PC-3 (cell line): Measurements from ENCODE around the gene ZHX3. TPM values are rescaled to one million over a fixed set of nuclear protein-coding genes. Genes with fewer than 3 reads are reported as not detected.

Source experiments
- ATAC-seq: fragments of 200-7000 bp; cut with Tn5 transposase; 2 replicates; pipeline ENCODE4 v1.9.1; 2020; ENCODE audit warnings: mild to moderate bottlenecking, moderate library complexity
- BruUV-seq: library from RNA; stranded (reverse); fragments of 400-500 nt; replicated peaks from 2 replicates; lab custom pipeline; 2021; lab: Mats Ljungman, UMichigan
- CTCF ChIA-PET: fragments of 300-600 bp; sonication (Branson Sonifier 250); formaldehyde crosslinking; loops from one replicate; lab custom pipeline; 2022; ENCODE audit warnings: antibody characterized with exemption; lab: Charles Lee
- POLR2A ChIA-PET: fragments of 300-600 bp; sonication (Branson Sonifier 250); formaldehyde crosslinking; loops from one replicate; lab custom pipeline; 2022; ENCODE audit warnings: antibody characterized with exemption; ENCODE audit not compliant: unreplicated experiment; lab: Charles Lee
- DNase-seq: peaks from one replicate; pipeline ENCODE4 v3.0.0-alpha.2; 2015
- H2AFZ ChIP-seq: fragments of 300-600 bp; sonication (generic); 2 replicates; pipeline ENCODE4 v1.6.0; 2016; ENCODE audit warnings: antibody characterized with exemption, low read length
- H3F3A ChIP-seq: fragments of 300-600 bp; sonication (generic); one replicate; pipeline ENCODE4 v1.6.0; 2017; ENCODE audit warnings: antibody characterized with exemption, low read length, control low read depth, mild to moderate bottlenecking; ENCODE audit not compliant: unreplicated experiment
- H3K27ac ChIP-seq: fragments of 300-600 bp; sonication (generic); 2 replicates; pipeline ENCODE4 v1.5.1; 2016; ENCODE audit warnings: mild to moderate bottlenecking, low read length
- H3K27me3 ChIP-seq: fragments of 300-600 bp; sonication (generic); 2 replicates; pipeline ENCODE4 v1.6.1; 2016; ENCODE audit warnings: low read length, mixed read lengths
- H3K36me3 ChIP-seq: fragments of 300-600 bp; sonication (generic); 2 replicates; pipeline ENCODE4 v1.6.1; 2016; ENCODE audit warnings: low read depth, mixed run types, low read length, mixed read lengths
- H3K4me1 ChIP-seq: fragments of 300-600 bp; sonication (generic); 2 replicates; pipeline ENCODE4 v1.5.1; 2016; ENCODE audit warnings: low read length; ENCODE audit not compliant: insufficient read depth
- H3K4me2 ChIP-seq: fragments of 300-600 bp; sonication (generic); 2 replicates; pipeline ENCODE4 v1.6.0; 2016; ENCODE audit warnings: low read length
- H3K4me3 ChIP-seq: fragments of 300-600 bp; sonication (generic); 2 replicates; pipeline ENCODE4 v1.5.1; 2016; ENCODE audit warnings: mild to moderate bottlenecking, low read length, mixed read lengths
- H3K79me2 ChIP-seq: fragments of 300-600 bp; sonication (generic); 2 replicates; pipeline ENCODE4 v1.6.1; 2017; ENCODE audit warnings: low read length, mixed read lengths
- H3K9ac ChIP-seq: fragments of 300-600 bp; sonication (generic); 2 replicates; pipeline ENCODE4 v1.6.0; 2016; ENCODE audit warnings: mild to moderate bottlenecking, low read length
- H3K9me2 ChIP-seq: fragments of 300-600 bp; sonication (generic); replicated peaks from 2 replicates; pipeline ENCODE4 v1.6.1; 2016; ENCODE audit warnings: mixed run types, low read length, mixed read lengths
- H3K9me3 ChIP-seq: fragments of 300-600 bp; sonication (generic); 2 replicates; pipeline ENCODE4 v1.6.1; 2016; ENCODE audit warnings: low read length, mixed read lengths
- H4K20me1 ChIP-seq: fragments of 300-600 bp; sonication (generic); 2 replicates; pipeline ENCODE4 v1.6.1; 2016; ENCODE audit warnings: low read length, mixed read lengths
- EZH2 ChIP-seq: fragments of 300-600 bp; sonication (generic); IDR thresholded peaks from one replicate; pipeline ENCODE4 v1.6.1; 2017; ENCODE audit warnings: antibody characterized with exemption, mild to moderate bottlenecking, low read length; ENCODE audit not compliant: unreplicated experiment
- EZH2phosphoT487 ChIP-seq: fragments of 300-600 bp; sonication (generic); IDR thresholded peaks from 2 replicates; pipeline ENCODE4 v1.6.1; 2018; ENCODE audit warnings: mild to moderate bottlenecking, antibody characterized with exemption, low read length, borderline replicate concordance
- intact Hi-C: fragments of 100-400 bp; cut with micrococcal nuclease; formaldehyde crosslinking; loops from 2 replicates; pipeline ENCODE4 v1.9.0; 2023
- total RNA-seq: library from RNA; depleted of rRNA; stranded (reverse); fragments of >200 nt; gene quantifications from 2 replicates; pipeline ENCODE4 v1.2.3, GENCODE V29; 2014
- TF ChIP-seq, protein P1 (sequence below): fragments of 300-600 bp; sonication (generic); conservative IDR thresholded peaks from 2 replicates; pipeline ENCODE4 v1.5.1; 2017; ENCODE audit warnings: antibody characterized with exemption, low read depth, mild to moderate bottlenecking, low read length

The ZHX3 gene
- total RNA-seq, 1 experiment from 2014 or later = 14.0 TPM

DNA sequence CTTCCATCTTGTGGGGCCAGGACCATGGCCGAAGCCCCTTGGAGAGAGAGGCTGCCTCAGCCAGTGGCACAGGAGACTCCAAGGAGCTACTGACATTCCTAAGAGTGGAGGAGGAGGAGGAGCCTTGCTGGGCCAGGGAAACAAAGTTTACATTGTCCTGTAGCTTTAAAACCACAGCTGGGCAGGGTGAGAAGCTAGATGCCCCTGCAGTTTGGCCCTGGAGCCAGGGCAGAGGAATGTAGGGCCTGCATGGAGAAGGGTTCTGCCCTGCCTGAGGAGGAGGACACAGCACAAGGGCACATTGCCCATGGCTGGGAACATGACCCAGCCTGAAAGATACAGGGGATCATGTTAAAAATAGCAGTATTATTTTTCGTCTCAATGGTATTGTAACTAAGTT lies 142.7 kb downstream of the ZHX3 start:
- no peaks in the 10 kb centered on the region for H3F3A ChIP-seq
- ATAC-seq (no peak), DNase-seq (no peak)
- H3K4me3 ChIP-seq = no peak overlapping the region
- TF ChIP-seq EZH2phosphoT487 = no peak
- no peak for TF ChIP-seq EZH2
- TF ChIP-seq, protein P1, sequence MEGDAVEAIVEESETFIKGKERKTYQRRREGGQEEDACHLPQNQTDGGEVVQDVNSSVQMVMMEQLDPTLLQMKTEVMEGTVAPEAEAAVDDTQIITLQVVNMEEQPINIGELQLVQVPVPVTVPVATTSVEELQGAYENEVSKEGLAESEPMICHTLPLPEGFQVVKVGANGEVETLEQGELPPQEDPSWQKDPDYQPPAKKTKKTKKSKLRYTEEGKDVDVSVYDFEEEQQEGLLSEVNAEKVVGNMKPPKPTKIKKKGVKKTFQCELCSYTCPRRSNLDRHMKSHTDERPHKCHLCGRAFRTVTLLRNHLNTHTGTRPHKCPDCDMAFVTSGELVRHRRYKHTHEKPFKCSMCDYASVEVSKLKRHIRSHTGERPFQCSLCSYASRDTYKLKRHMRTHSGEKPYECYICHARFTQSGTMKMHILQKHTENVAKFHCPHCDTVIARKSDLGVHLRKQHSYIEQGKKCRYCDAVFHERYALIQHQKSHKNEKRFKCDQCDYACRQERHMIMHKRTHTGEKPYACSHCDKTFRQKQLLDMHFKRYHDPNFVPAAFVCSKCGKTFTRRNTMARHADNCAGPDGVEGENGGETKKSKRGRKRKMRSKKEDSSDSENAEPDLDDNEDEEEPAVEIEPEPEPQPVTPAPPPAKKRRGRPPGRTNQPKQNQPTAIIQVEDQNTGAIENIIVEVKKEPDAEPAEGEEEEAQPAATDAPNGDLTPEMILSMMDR = no peak
- TSS peak; percentile 29 for BruUV-seq
- ChIA-PET POLR2A (no interaction called here), CTCF (no interaction called here)
- no peaks in the 10 kb centered on the region for H3K9me2 ChIP-seq
- no peak overlapping the region for H2AFZ ChIP-seq
- peaks cover 23% of the 10 kb centered on the region for H3K36me3 ChIP-seq
- H4K20me1 ChIP-seq = no peaks in the 10 kb centered on the region
- H3K9ac ChIP-seq = no peak overlapping the region
- intact Hi-C loops = no loop called here
- H3K4me2 ChIP-seq = no peak overlapping the region
- no peaks in the 10 kb centered on the region for H3K79me2 ChIP-seq
- H3K27me3 ChIP-seq = no peaks in the 10 kb centered on the region
- no peak overlapping the region for H3K27ac ChIP-seq
- H3K4me1 ChIP-seq = peaks cover 13% of the 10 kb centered on the region
- no peaks in the 10 kb centered on the region for H3K9me3 ChIP-seq

DNA sequence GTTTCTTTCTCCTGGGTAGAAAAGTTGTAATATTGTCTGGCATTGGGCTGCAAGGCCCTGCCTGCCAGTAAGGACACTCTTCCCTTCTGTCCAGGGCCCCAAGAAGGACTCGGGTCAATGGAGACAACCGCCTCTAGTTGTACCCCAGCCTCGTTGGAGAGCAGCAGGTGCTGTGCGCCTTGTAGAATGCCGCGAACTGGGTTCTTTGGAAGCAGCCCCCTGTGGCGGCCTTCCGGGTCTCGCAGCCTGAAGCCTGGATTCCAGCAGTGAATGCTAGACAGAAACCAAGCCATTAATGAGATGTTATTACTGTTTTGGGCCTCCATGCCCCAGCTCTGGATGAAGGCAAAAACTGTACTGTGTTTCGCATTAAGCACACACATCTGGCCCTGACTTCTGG lies 143.2 kb downstream of the ZHX3 start:
- no peaks in the 10 kb centered on the region for H3K79me2 ChIP-seq
- ATAC-seq = no peak
- H2AFZ ChIP-seq = no peak overlapping the region
- no peak overlapping the region for H3K4me3 ChIP-seq
- intact Hi-C loops = no loop called here
- TF ChIP-seq EZH2phosphoT487 = no peak
- no peak for TF ChIP-seq EZH2
- TF ChIP-seq, protein P1 = no peak
- no peaks in the 10 kb centered on the region for H3K9me3 ChIP-seq
- no peak overlapping the region for H3K27ac ChIP-seq
- DNase-seq = no peak
- ChIA-PET POLR2A (no interaction called here), CTCF (no interaction called here)
- peaks cover 16% of the 10 kb centered on the region for H3K4me1 ChIP-seq
- no peak overlapping the region for H3K4me2 ChIP-seq
- no peak overlapping the region for H3K9ac ChIP-seq
- no peaks in the 10 kb centered on the region for H4K20me1 ChIP-seq
- H3K27me3 ChIP-seq = no peaks in the 10 kb centered on the region
- peaks cover 23% of the 10 kb centered on the region for H3K36me3 ChIP-seq
- no peaks in the 10 kb centered on the region for H3F3A ChIP-seq
- no peaks in the 10 kb centered on the region for H3K9me2 ChIP-seq
- BruUV-seq = no TSS peak

DNA sequence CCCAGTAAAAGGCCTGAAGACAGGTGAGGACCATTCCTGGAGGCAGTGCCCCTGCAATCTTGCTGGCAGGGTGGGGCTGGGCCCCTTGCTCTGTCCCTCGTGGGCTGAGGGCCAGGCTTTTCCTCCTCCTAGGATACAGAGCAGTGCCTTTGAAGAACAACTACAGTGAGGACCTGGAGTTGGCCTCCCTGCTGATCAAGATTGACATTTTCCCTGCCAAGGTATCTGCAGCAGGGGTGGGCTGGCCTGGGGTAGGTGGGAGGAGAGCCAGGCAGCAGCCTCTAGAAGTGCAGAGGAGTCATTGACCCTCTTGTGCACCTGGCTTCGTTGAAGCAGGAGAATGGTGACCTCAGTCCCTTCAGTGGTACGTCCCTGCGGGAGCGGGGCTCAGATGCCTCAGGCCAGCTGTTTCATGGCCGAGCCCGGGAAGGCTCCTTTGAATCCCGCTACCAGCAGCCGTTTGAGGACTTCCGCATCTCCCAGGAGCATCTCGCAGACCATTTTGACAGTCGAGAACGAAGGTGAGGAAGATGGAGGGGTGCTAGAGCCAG lies 143.7 kb downstream of the ZHX3 start:
- Histone ChIP-seq H3K79me2 (no peaks in the 10 kb centered on the region), H3K9ac (no peak overlapping the region), H3K4me3 (no peak overlapping the region), H3K4me2 (no peak overlapping the region), H3K9me2 (no peaks in the 10 kb centered on the region), H3K36me3 (peaks cover 24% of the 10 kb centered on the region), H3K4me1 (peaks cover 21% of the 10 kb centered on the region), H4K20me1 (no peaks in the 10 kb centered on the region), H3K27me3 (no peaks in the 10 kb centered on the region), H3K27ac (no peak overlapping the region), H3K9me3 (no peaks in the 10 kb centered on the region), H3F3A (no peaks in the 10 kb centered on the region), H2AFZ (no peak overlapping the region)
- ATAC-seq = no peak
- ChIA-PET POLR2A (no interaction called here), CTCF (interaction anchor here (2.5 kb wide), 1 partner anchor 166 kb away, joined by 61 read pairs; the partner anchor contains the start of gene LPIN3)
- DNase-seq = no peak
- BruUV-seq = no TSS peak
- TF ChIP-seq EZH2phosphoT487 (no peak), EZH2 (no peak)
- TF ChIP-seq, protein P1 = no peak
- intact Hi-C loops = loop anchor here (1.0 kb wide), 2 partner anchors 58 to 166 kb away; partner anchors contain the start of gene LPIN3
